HL-60 (cell line): ENCODE data around the gene IMMP2L.

Experiments
- DNase-seq, 2 experiments: peaks; one replicate each; pipeline ENCODE4 v3.0.0-alpha.2; 2010 to 2020; ENCODE audit warnings: low read depth in 1 of 2, low spot score in 1 of 2
- H3K27ac ChIP-seq: fragments of 250-450 bp; sonication (Bioruptor Pico); replicated peaks from 2 replicates; pipeline ENCODE4 v1.5.1; 2020; ENCODE audit warnings: mild to moderate bottlenecking, moderate library complexity
- H3K27me3 ChIP-seq: fragments of 250-450 bp; sonication (Bioruptor Pico); 2 replicates; pipeline ENCODE4 v1.5.1; 2021; ENCODE audit warnings: mild to moderate bottlenecking, moderate library complexity; ENCODE audit not compliant: insufficient read depth, poor library complexity, severe bottlenecking
- H3K4me3 ChIP-seq: replicated peaks from 2 replicates; pipeline ENCODE4 v1.5.1; 2011; ENCODE audit warnings: mild to moderate bottlenecking, control low read depth, low read length; ENCODE audit not compliant: insufficient read depth
- GABPA ChIP-seq: IDR thresholded peaks from 2 replicates; pipeline ENCODE4 v1.6.1; 2012; ENCODE audit warnings: low read depth
- POLR2AphosphoS5 ChIP-seq: IDR thresholded peaks from 2 replicates; pipeline ENCODE4 v1.6.1; 2012; ENCODE audit warnings: low read depth
- SPI1 ChIP-seq: IDR thresholded peaks from 2 replicates; pipeline ENCODE4 v1.6.1; 2012; ENCODE audit warnings: low read depth, mild to moderate bottlenecking, borderline replicate concordance
- TF ChIP-seq, protein P1 (sequence below): IDR thresholded peaks from 2 replicates; pipeline ENCODE4 v1.6.1; 2012; ENCODE audit warnings: low read depth; ENCODE audit not compliant: insufficient replicate concordance
- TF ChIP-seq, protein P2 (sequence below): IDR thresholded peaks from one replicate; pipeline ENCODE4 v1.5.1; 2011; ENCODE audit warnings: low read length, control low read depth, inconsistent platforms; ENCODE audit not compliant: insufficient read depth

IMMP2L gene

DNA sequence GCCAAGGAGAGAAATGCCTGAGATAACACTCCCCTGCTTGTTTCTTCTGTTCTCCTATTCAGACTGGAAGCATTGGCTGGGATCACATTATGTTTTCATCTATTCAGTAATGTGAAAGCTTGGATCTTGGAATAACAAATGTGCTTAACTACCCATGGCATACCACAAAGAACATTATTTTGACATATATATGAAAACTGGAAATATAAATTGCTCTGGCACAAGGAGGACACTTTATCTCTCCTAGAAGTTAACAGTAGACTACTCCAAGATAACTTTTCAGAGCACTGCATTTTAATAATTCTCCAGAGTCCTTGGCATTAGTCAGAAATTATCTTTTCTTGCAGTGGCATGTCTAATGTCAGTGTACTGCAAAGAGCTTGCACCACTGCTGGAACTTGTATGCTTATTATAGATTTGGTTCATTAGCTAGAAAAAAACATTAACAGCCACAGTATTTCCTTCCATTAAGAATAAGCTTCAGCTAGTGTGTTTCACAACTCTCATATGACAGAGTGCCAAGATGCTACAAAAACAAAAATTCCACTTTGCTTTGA, 640.6 kb downstream of the IMMP2L start:
- H3K27ac ChIP-seq, result no peak overlapping the region
- H3K4me3 ChIP-seq, result no peak overlapping the region
- no peaks in the 10 kb centered on the region for H3K27me3 ChIP-seq
- DNase-seq, result no peak
- TF ChIP-seq, protein P1, sequence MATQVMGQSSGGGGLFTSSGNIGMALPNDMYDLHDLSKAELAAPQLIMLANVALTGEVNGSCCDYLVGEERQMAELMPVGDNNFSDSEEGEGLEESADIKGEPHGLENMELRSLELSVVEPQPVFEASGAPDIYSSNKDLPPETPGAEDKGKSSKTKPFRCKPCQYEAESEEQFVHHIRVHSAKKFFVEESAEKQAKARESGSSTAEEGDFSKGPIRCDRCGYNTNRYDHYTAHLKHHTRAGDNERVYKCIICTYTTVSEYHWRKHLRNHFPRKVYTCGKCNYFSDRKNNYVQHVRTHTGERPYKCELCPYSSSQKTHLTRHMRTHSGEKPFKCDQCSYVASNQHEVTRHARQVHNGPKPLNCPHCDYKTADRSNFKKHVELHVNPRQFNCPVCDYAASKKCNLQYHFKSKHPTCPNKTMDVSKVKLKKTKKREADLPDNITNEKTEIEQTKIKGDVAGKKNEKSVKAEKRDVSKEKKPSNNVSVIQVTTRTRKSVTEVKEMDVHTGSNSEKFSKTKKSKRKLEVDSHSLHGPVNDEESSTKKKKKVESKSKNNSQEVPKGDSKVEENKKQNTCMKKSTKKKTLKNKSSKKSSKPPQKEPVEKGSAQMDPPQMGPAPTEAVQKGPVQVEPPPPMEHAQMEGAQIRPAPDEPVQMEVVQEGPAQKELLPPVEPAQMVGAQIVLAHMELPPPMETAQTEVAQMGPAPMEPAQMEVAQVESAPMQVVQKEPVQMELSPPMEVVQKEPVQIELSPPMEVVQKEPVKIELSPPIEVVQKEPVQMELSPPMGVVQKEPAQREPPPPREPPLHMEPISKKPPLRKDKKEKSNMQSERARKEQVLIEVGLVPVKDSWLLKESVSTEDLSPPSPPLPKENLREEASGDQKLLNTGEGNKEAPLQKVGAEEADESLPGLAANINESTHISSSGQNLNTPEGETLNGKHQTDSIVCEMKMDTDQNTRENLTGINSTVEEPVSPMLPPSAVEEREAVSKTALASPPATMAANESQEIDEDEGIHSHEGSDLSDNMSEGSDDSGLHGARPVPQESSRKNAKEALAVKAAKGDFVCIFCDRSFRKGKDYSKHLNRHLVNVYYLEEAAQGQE, result no peak
- TF ChIP-seq SPI1, result no peak
- TF ChIP-seq POLR2AphosphoS5, result no peak
- TF ChIP-seq GABPA, result no peak
- TF ChIP-seq, protein P2, sequence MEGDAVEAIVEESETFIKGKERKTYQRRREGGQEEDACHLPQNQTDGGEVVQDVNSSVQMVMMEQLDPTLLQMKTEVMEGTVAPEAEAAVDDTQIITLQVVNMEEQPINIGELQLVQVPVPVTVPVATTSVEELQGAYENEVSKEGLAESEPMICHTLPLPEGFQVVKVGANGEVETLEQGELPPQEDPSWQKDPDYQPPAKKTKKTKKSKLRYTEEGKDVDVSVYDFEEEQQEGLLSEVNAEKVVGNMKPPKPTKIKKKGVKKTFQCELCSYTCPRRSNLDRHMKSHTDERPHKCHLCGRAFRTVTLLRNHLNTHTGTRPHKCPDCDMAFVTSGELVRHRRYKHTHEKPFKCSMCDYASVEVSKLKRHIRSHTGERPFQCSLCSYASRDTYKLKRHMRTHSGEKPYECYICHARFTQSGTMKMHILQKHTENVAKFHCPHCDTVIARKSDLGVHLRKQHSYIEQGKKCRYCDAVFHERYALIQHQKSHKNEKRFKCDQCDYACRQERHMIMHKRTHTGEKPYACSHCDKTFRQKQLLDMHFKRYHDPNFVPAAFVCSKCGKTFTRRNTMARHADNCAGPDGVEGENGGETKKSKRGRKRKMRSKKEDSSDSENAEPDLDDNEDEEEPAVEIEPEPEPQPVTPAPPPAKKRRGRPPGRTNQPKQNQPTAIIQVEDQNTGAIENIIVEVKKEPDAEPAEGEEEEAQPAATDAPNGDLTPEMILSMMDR, result no peak

- H3K27me3 ChIP-seq, result no peaks in the 10 kb centered on the region
- no peak overlapping the region for H3K4me3 ChIP-seq
- no peak for DNase-seq
- no peak overlapping the region for H3K27ac ChIP-seq
- TF ChIP-seq, protein P2, result no peak
- TF ChIP-seq SPI1 (no peak), GABPA (no peak), POLR2AphosphoS5 (no peak)
- TF ChIP-seq, protein P1, result no peak
Observed at GRCh38 chr7:110918949-110919548, 643.2 kb downstream of the IMMP2L start.

GRCh38 chr7:110914263-110914662, 648.0 kb downstream of the IMMP2L start:
- Histone ChIP-seq H3K4me3 (no peak overlapping the region), H3K27me3 (no peaks in the 10 kb centered on the region), H3K27ac (no peak overlapping the region)
- DNase-seq, result no peak
- TF ChIP-seq POLR2AphosphoS5 (no peak), SPI1 (no peak), GABPA (no peak)
- TF ChIP-seq, protein P2, result no peak
- TF ChIP-seq, protein P1, result no peak
